ENCODE measurements around the gene CABLES1. TPM values are rescaled to one million over a fixed set of nuclear protein-coding genes. Genes with fewer than 3 reads are reported as not detected.
A peak's percentile ranks its signal among the peaks of the same experiment; 100 is the strongest.

The CABLES1 gene
- total and polyA plus RNA-seq, 2 experiments from 2014 or later: 7.2 to 10.8 TPM

DNA sequence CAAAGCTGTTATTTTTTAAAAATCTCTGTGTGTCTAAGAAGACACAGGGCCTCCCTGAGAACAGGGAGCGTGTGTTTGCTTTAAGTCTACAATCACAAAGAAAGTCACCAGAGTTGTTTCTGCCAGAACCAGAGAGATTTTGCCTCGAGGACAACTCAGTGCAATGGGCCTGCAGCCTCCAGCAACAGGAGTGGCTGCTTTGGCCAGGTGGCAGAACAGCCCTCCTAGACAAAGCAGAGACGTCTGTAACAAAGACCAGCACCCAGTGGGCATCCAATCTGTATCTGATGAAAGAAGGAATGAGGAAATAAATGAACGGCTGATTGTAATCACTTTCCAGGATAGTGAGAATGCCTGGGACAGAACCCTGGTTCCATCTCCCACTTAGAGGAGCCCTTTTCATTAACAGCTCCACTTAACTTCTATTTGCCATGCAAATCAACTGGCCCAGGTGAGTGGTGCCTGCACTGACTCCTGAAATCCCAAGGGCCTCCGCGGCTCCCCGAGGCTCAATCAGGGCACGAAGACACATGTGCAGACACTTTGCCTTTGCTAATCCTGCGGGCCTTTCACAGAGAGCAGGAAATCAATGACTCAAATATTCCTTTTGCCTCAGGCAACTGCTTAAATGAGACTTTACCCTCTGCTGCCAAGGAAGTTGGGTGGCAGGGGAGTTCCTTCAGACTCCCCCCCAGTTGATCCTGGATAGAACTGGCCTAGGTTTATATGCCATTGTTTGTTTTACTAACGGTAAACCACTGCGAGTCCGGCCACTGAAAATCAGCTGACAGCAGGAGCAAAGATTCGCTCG lies 146.5 kb downstream of the CABLES1 start:
- Histone ChIP-seq H3K4me3 (no peak overlapping the region), H3K4me2 (no peak overlapping the region), H4K20me1 (ENCODE audit: insufficient read depth, poor library complexity, severe bottlenecking) (no peaks in the 10 kb centered on the region), H2AFZ (no peak overlapping the region), H3K9me3 (ENCODE audit: low read depth) (no peaks in the 10 kb centered on the region), H3K4me1 (ENCODE audit: insufficient read depth) (peaks cover 8% of the 10 kb centered on the region), H3K27ac (no peak overlapping the region), H3K27me3 (no peaks in the 10 kb centered on the region), H3K36me3 (replicated peaks; ENCODE audit: insufficient read depth, low read depth) (no peaks in the 10 kb centered on the region), H3K79me2 (no peaks in the 10 kb centered on the region), H3K9me2 (replicated peaks; ENCODE audit: insufficient read depth) (no peaks in the 10 kb centered on the region)
- WGBS (ENCODE audit: low lambda C conversion rate, missing lambda C conversion rate): 46% methylated on average over 14 of the region's 14 CpGs
- no peak for TF ChIP-seq CTCF (IDR thresholded peaks at IDR 0.05; ENCODE audit: poor library complexity)
- TF ChIP-seq EZH2 (IDR thresholded peaks at IDR 0.05; ENCODE audit: borderline replicate concordance): no peak
- no peak for TF ChIP-seq EZH2phosphoT487 (IDR thresholded peaks at IDR 0.05; ENCODE audit: low read depth, severe bottlenecking, unreplicated experiment)
- peak; percentile 49 for DNase-seq (ENCODE audit: low spot score)

- Histone ChIP-seq H3K36me3 (replicated peaks; ENCODE audit: insufficient read depth, low read depth) (no peaks in the 10 kb centered on the region), H3K4me2 (no peak overlapping the region)
Measured at GRCh38 chr18:23282437-23282781, 147.1 kb downstream of the CABLES1 start.

DNA sequence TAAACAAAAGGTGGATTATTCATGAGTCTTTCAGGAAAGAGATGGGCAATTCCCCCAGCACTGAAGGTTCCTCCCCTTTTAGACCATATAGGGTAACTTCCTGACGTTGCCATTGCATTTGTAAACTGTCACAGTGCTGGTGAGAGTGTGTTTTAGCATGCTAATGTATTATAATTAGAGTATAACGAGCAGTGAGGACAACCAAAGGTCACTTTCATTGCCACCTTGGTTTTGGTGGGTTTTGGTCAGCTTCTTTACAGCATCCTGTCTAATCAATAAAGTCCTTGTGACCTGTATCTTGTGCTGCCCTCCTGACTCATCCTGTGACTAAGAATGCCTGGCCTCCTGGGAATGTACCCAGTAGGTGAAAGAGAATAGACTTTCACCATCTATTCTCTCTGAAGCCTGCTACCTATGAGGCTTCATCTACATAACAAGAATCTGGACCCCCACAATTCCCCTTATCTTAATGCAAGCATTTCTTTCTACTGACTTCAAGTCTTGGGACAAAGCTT lies 148.7 kb downstream of the CABLES1 start:
- H3K9me3 ChIP-seq (ENCODE audit: low read depth): no peaks in the 10 kb centered on the region
- 53% methylated on average over 2 of the region's 2 CpGs for WGBS (ENCODE audit: low lambda C conversion rate, missing lambda C conversion rate)

More at GRCh38 chr18:23282437-23282781, 147.1 kb downstream of the CABLES1 start:
- TF ChIP-seq EZH2phosphoT487 (IDR thresholded peaks at IDR 0.05; ENCODE audit: low read depth, severe bottlenecking, unreplicated experiment) (no peak), EZH2 (IDR thresholded peaks at IDR 0.05; ENCODE audit: borderline replicate concordance) (no peak), CTCF (IDR thresholded peaks at IDR 0.05; ENCODE audit: poor library complexity) (no peak)
- WGBS (ENCODE audit: low lambda C conversion rate, missing lambda C conversion rate): 82% methylated on average over 6 of the region's 6 CpGs
- no peak overlapping the region for H2AFZ ChIP-seq
- no peak for DNase-seq (ENCODE audit: low spot score)
- no peaks in the 10 kb centered on the region for H3K9me2 ChIP-seq (replicated peaks; ENCODE audit: insufficient read depth)
- no peaks in the 10 kb centered on the region for H4K20me1 ChIP-seq (ENCODE audit: insufficient read depth, poor library complexity, severe bottlenecking)
- no peaks in the 10 kb centered on the region for H3K9me3 ChIP-seq (ENCODE audit: low read depth)
- H3K27ac ChIP-seq: no peak overlapping the region
- H3K79me2 ChIP-seq: no peaks in the 10 kb centered on the region
- H3K4me1 ChIP-seq (ENCODE audit: insufficient read depth): peaks cover 8% of the 10 kb centered on the region
- no peak overlapping the region for H3K4me3 ChIP-seq
- H3K27me3 ChIP-seq: no peaks in the 10 kb centered on the region

More for the DNA sequence above, 148.7 kb downstream of the CABLES1 start:
- peaks cover 8% of the 10 kb centered on the region for H3K4me1 ChIP-seq (ENCODE audit: insufficient read depth)
- H3K9me2 ChIP-seq (replicated peaks; ENCODE audit: insufficient read depth): no peaks in the 10 kb centered on the region
- H3K27ac ChIP-seq: no peak overlapping the region
- no peak overlapping the region for H2AFZ ChIP-seq
- no peak for DNase-seq (ENCODE audit: low spot score)
- no peaks in the 10 kb centered on the region for H3K79me2 ChIP-seq
- H3K4me2 ChIP-seq: no peak overlapping the region
- H3K36me3 ChIP-seq (replicated peaks; ENCODE audit: insufficient read depth, low read depth): no peaks in the 10 kb centered on the region
- H4K20me1 ChIP-seq (ENCODE audit: insufficient read depth, poor library complexity, severe bottlenecking): no peaks in the 10 kb centered on the region
- no peaks in the 10 kb centered on the region for H3K27me3 ChIP-seq
- no peak overlapping the region for H3K4me3 ChIP-seq
- no peak for TF ChIP-seq EZH2 (IDR thresholded peaks at IDR 0.05; ENCODE audit: borderline replicate concordance)
- TF ChIP-seq CTCF (IDR thresholded peaks at IDR 0.05; ENCODE audit: poor library complexity): no peak
- no peak for TF ChIP-seq EZH2phosphoT487 (IDR thresholded peaks at IDR 0.05; ENCODE audit: low read depth, severe bottlenecking, unreplicated experiment)
